Measurements from ENCODE around the gene CETP. TPM values are rescaled to one million over a fixed set of nuclear protein-coding genes. Genes with fewer than 3 reads are reported as not detected.

CETP gene
- total RNA-seq, 3 donors from 2014 or later (not counting 1 experiment from before 2014, with no cell fraction given): 0.14 TPM; not detected in 2

DNA sequence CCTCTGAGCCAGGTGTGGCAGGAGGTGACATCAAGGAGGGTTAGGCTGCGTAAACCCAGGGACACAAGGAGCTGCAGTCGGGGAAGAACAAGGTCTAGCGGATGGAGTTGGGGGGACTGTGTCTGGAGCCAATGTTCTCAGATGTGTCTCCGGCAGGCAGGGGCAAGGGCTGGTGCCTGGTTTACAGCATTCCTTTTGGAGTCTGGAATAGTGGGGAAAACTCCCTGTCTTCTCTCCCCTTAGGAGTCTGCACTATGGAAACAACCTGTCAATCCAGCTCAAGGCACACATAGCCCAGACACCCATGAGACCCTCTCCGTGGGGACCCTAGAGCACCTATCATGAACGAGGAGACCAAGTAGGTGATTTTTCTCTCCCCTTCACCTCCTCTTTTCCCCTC, 55.1 kb downstream of the CETP start:
- Histone ChIP-seq H3K4me1 (ENCODE audit: control insufficient read depth, insufficient read depth, low read length) (peaks cover 36% of the 10 kb centered on the region), H3K36me3 (ENCODE audit: control insufficient read depth, insufficient read depth, low read length) (peaks cover 58% of the 10 kb centered on the region), H3K27me3 (ENCODE audit: control insufficient read depth, insufficient read depth, low read length) (no peaks in the 10 kb centered on the region), H3K27ac (ENCODE audit: low read length) (no peak overlapping the region), H3K4me3 (ENCODE audit: low read length) (no peak overlapping the region), H3K9me3 (ENCODE audit: control insufficient read depth, insufficient read depth, low read length) (no peaks in the 10 kb centered on the region)
- DNase-seq (no peak), ATAC-seq (no peak)
- H3K4me1 Mint-ChIP-seq: peaks cover 53 to 59% of the 10 kb centered on the region in 2 donors
- intact Hi-C loops (cut with micrococcal nuclease): no loop called here
- TF ChIP-seq CTCF (IDR thresholded peaks at IDR 0.05): no peak
- peak overlapping the region; percentile 17 for H3K4me3 Mint-ChIP-seq
- no peaks in the 10 kb centered on the region for H3K27me3 Mint-ChIP-seq (ENCODE audit: low read depth in 2 of 2)
- H3K36me3 Mint-ChIP-seq: peaks cover 33% of the 10 kb centered on the region
- 89% methylated on average over 6 of the region's 6 CpGs for WGBS (ENCODE audit: insufficient coverage)
- peak overlapping the region; percentile 74 to 100 for H3K27ac Mint-ChIP-seq
- H3K9me3 Mint-ChIP-seq: no peaks in the 10 kb centered on the region

- Mint-ChIP-seq H3K27ac (peak overlapping the region; percentile 74 to 100), H3K27me3 (ENCODE audit: low read depth in 2 of 2) (no peaks in the 10 kb centered on the region), H3K4me1 (peaks cover 53 to 61% of the 10 kb centered on the region in 2 donors), H3K9me3 (no peaks in the 10 kb centered on the region), H3K4me3 (peak overlapping the region; percentile 17), H3K36me3 (peaks cover 33% of the 10 kb centered on the region)
- TF ChIP-seq CTCF (IDR thresholded peaks at IDR 0.05): no peak
- intact Hi-C loops (cut with micrococcal nuclease): no loop called here
- H3K4me1 ChIP-seq (ENCODE audit: control insufficient read depth, insufficient read depth, low read length): peaks cover 39% of the 10 kb centered on the region
- H3K27me3 ChIP-seq (ENCODE audit: control insufficient read depth, insufficient read depth, low read length): no peaks in the 10 kb centered on the region
- H3K27ac ChIP-seq (ENCODE audit: low read length): no peak overlapping the region
- no peak overlapping the region for H3K4me3 ChIP-seq (ENCODE audit: low read length)
- WGBS (ENCODE audit: insufficient coverage): 55% methylated on average over 1 of the region's 1 CpG
- H3K9me3 ChIP-seq (ENCODE audit: control insufficient read depth, insufficient read depth, low read length): no peaks in the 10 kb centered on the region
- no peak for ATAC-seq
- DNase-seq: no peak
- H3K36me3 ChIP-seq (ENCODE audit: control insufficient read depth, insufficient read depth, low read length): peaks cover 62% of the 10 kb centered on the region
These were observed 55.5 kb downstream of the CETP start for GRCh38 chr16:57017251-57017650.

GRCh38 chr16:57019746-57020145, 58.0 kb downstream of the CETP start:
- Histone ChIP-seq H3K27ac (ENCODE audit: low read length) (no peak overlapping the region), H3K9me3 (ENCODE audit: control insufficient read depth, insufficient read depth, low read length) (no peaks in the 10 kb centered on the region), H3K4me1 (ENCODE audit: control insufficient read depth, insufficient read depth, low read length) (peaks cover 53% of the 10 kb centered on the region), H3K27me3 (ENCODE audit: control insufficient read depth, insufficient read depth, low read length) (no peaks in the 10 kb centered on the region), H3K36me3 (ENCODE audit: control insufficient read depth, insufficient read depth, low read length) (peaks cover 76% of the 10 kb centered on the region), H3K4me3 (ENCODE audit: low read length) (no peak overlapping the region)
- H3K36me3 Mint-ChIP-seq: peaks cover 33% of the 10 kb centered on the region
- peak overlapping the region in 1 of 2 donors; percentile 50 for H3K27ac Mint-ChIP-seq
- no peak for TF ChIP-seq CTCF (IDR thresholded peaks at IDR 0.05)
- intact Hi-C loops (cut with micrococcal nuclease): no loop called here
- ATAC-seq (no peak), DNase-seq (no peak)
- H3K9me3 Mint-ChIP-seq: no peaks in the 10 kb centered on the region
- 91% methylated on average over 2 of the region's 2 CpGs for WGBS (ENCODE audit: insufficient coverage)
- no peaks in the 10 kb centered on the region for H3K27me3 Mint-ChIP-seq (ENCODE audit: low read depth in 2 of 2)
- peaks cover 52 to 65% of the 10 kb centered on the region in 2 donors for H3K4me1 Mint-ChIP-seq
- no peak overlapping the region for H3K4me3 Mint-ChIP-seq

DNA sequence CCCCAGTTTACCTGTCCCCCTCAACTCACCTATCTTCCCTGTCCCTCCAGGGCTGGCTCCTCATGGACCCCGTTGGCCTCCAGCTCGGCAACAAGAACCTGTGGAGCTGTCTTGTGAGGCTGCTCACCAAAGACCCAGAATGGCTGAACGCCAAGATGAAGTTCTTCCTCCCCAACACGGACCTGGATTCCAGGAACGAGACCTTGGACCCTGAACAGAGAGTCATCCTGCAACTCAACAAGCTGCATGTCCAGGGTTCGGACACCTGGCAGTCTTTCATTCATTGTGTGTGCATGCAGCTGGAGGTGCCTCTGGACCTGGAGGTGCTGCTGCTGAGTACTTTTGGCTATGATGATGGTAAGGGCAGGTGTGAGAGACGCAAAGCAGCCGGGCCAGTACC, 58.9 kb downstream of the CETP start:
- peaks cover 33% of the 10 kb centered on the region for H3K36me3 Mint-ChIP-seq
- no peak for TF ChIP-seq CTCF (IDR thresholded peaks at IDR 0.05)
- intact Hi-C loops (cut with micrococcal nuclease): no loop called here
- peak overlapping the region; percentile 50 to 74 for H3K27ac Mint-ChIP-seq
- WGBS (ENCODE audit: insufficient coverage): 98% methylated on average over 8 of the region's 8 CpGs
- no peaks in the 10 kb centered on the region for H3K27me3 ChIP-seq (ENCODE audit: control insufficient read depth, insufficient read depth, low read length)
- no peaks in the 10 kb centered on the region for H3K9me3 ChIP-seq (ENCODE audit: control insufficient read depth, insufficient read depth, low read length)
- H3K27me3 Mint-ChIP-seq (ENCODE audit: low read depth in 2 of 2): no peaks in the 10 kb centered on the region
- peaks cover 53% of the 10 kb centered on the region for H3K4me1 ChIP-seq (ENCODE audit: control insufficient read depth, insufficient read depth, low read length)
- no peak overlapping the region for H3K4me3 Mint-ChIP-seq
- no peaks in the 10 kb centered on the region for H3K9me3 Mint-ChIP-seq
- peaks cover 79% of the 10 kb centered on the region for H3K36me3 ChIP-seq (ENCODE audit: control insufficient read depth, insufficient read depth, low read length)
- H3K27ac ChIP-seq (ENCODE audit: low read length): no peak overlapping the region
- DNase-seq (no peak), ATAC-seq (no peak)
- no peak overlapping the region for H3K4me3 ChIP-seq (ENCODE audit: low read length)
- H3K4me1 Mint-ChIP-seq: peaks cover 46 to 58% of the 10 kb centered on the region in 2 donors
